Neural cell (in vitro differentiated cells): ENCODE results near the gene DAGLA. TPM values are rescaled to one million over a fixed set of nuclear protein-coding genes. Genes with fewer than 3 reads are reported as not detected.

Source experiments
- H2AFZ ChIP-seq: fragments of 200-600, 300-800 bp; sonication (generic), shearing (Covaris generic); 2 replicates; pipeline ENCODE4 v1.6.0; 2014; ENCODE audit warnings: low read depth, mild to moderate bottlenecking, antibody characterized with exemption, low read length, moderate library complexity
- H3F3A ChIP-seq: fragments of 200-600 bp; shearing (Covaris generic); 2 replicates; pipeline ENCODE4 v1.6.1; 2016; ENCODE audit warnings: mild to moderate bottlenecking, moderate library complexity, mixed read lengths, antibody characterized with exemption, low read length; ENCODE audit not compliant: insufficient read depth, poor library complexity, severe bottlenecking
- H3K27ac ChIP-seq: fragments of 200-600, 300-800 bp; sonication (generic), shearing (Covaris generic); 2 replicates; pipeline ENCODE4 v1.5.1; 2014; ENCODE audit warnings: mild to moderate bottlenecking, low read length, moderate library complexity
- H3K27me3 ChIP-seq: fragments of 300-800, 200-600 bp; sonication (generic), shearing (Covaris generic); 2 replicates; pipeline ENCODE4 v1.6.0; 2014; ENCODE audit warnings: mild to moderate bottlenecking, low read depth, low read length, moderate library complexity; ENCODE audit not compliant: insufficient read depth
- H3K36me3 ChIP-seq: fragments of 300-800, 200-600 bp; sonication (generic), shearing (Covaris generic); 2 replicates; pipeline ENCODE4 v1.5.1; 2014; ENCODE audit warnings: mild to moderate bottlenecking, antibody characterized with exemption, low read length, moderate library complexity; ENCODE audit not compliant: insufficient read depth
- H3K4me2 ChIP-seq: fragments of 300-800, 200-600 bp; sonication (generic), shearing (Covaris generic); 2 replicates; pipeline ENCODE4 v1.6.0; 2014; ENCODE audit warnings: mild to moderate bottlenecking, low read length
- H3K4me3 ChIP-seq: fragments of 300-800, 200-600 bp; sonication (generic), shearing (Covaris generic); 2 replicates; pipeline ENCODE4 v1.5.1; 2014; ENCODE audit warnings: mild to moderate bottlenecking, low read length, moderate library complexity
- H3K79me2 ChIP-seq: fragments of 200-600 bp; shearing (Covaris generic); replicated peaks from 2 replicates; pipeline ENCODE4 v1.6.0; 2014; ENCODE audit warnings: mild to moderate bottlenecking, low read length, moderate library complexity; ENCODE audit not compliant: insufficient read depth
- H3K9ac ChIP-seq: fragments of 300-800, 200-600 bp; sonication (generic), shearing (Covaris generic); 2 replicates; pipeline ENCODE4 v1.6.1; 2016; ENCODE audit warnings: mild to moderate bottlenecking, low read length, mixed read lengths
- H3K9me2 ChIP-seq: fragments of 200-600 bp; shearing (Covaris generic); 2 replicates; pipeline ENCODE4 v1.6.1; 2016; ENCODE audit warnings: mild to moderate bottlenecking, low read length, mixed read lengths; ENCODE audit not compliant: insufficient read depth
- H3K9me3 ChIP-seq: fragments of 200-600, 300-800 bp; sonication (generic), shearing (Covaris generic); 2 replicates; pipeline ENCODE4 v1.6.1; 2016; ENCODE audit warnings: mild to moderate bottlenecking, mixed run types, low read length, moderate library complexity, mixed read lengths
- H4K20me1 ChIP-seq: fragments of 200-600 bp; shearing (Covaris generic); 2 replicates; pipeline ENCODE4 v1.6.1; 2016; ENCODE audit warnings: mild to moderate bottlenecking, mixed run types; ENCODE audit not compliant: insufficient read depth
- CTCF ChIP-seq: fragments of 450-650 bp; IDR thresholded peaks from 2 replicates; pipeline ENCODE4 v1.5.1; 2014; ENCODE audit warnings: antibody characterized with exemption, mild to moderate bottlenecking, moderate library complexity; ENCODE audit not compliant: poor library complexity, severe bottlenecking
- EP300 ChIP-seq: fragments of 450-650 bp; conservative IDR thresholded peaks from 2 replicates; pipeline ENCODE4 v1.6.1; 2014; ENCODE audit warnings: antibody characterized with exemption, mild to moderate bottlenecking, moderate library complexity; ENCODE audit not compliant: poor library complexity, severe bottlenecking
- EZH2 ChIP-seq: fragments of 200-600, 300-800 bp; shearing (Covaris generic), sonication (generic); IDR thresholded peaks from 2 replicates; pipeline ENCODE4 v1.6.1; 2014; ENCODE audit warnings: antibody characterized with exemption, low read length, borderline replicate concordance, mild to moderate bottlenecking; ENCODE audit not compliant: insufficient read depth, poor library complexity, severe bottlenecking
- MXI1 ChIP-seq: fragments of 450-650 bp; conservative IDR thresholded peaks from 2 replicates; pipeline ENCODE4 v1.6.1; 2014; ENCODE audit warnings: antibody characterized with exemption, mild to moderate bottlenecking; ENCODE audit not compliant: poor library complexity, severe bottlenecking
- POLR2AphosphoS5 ChIP-seq: IDR thresholded peaks from 2 replicates; pipeline ENCODE4 v1.6.1; 2012
- RAD21 ChIP-seq: fragments of 450-650 bp; conservative IDR thresholded peaks from 2 replicates; pipeline ENCODE4 v1.6.1; 2014; ENCODE audit warnings: antibody characterized with exemption, mild to moderate bottlenecking, moderate library complexity
- SMC3 ChIP-seq: fragments of 450-650 bp; conservative IDR thresholded peaks from 2 replicates; pipeline ENCODE4 v1.6.1; 2014; ENCODE audit warnings: antibody characterized with exemption, mild to moderate bottlenecking, moderate library complexity; ENCODE audit not compliant: poor library complexity
- TAF1 ChIP-seq: IDR thresholded peaks from 2 replicates; pipeline ENCODE4 v1.6.1; 2012; ENCODE audit warnings: low read depth
- polyA plus RNA-seq: library from polyadenylated mRNA; depleted of rRNA; stranded (reverse); fragments of >200 nt; gene quantifications from 2 replicates; pipeline ENCODE4 v1.2.3, GENCODE V29; 2014
- TF ChIP-seq, protein P1 (sequence below): IDR thresholded peaks from 2 replicates; pipeline ENCODE4 v1.6.1; 2012; ENCODE audit warnings: borderline replicate concordance

Gene DAGLA
- polyA plus RNA-seq, 1 donor from 2014 or later = 4.5 TPM

DNA sequence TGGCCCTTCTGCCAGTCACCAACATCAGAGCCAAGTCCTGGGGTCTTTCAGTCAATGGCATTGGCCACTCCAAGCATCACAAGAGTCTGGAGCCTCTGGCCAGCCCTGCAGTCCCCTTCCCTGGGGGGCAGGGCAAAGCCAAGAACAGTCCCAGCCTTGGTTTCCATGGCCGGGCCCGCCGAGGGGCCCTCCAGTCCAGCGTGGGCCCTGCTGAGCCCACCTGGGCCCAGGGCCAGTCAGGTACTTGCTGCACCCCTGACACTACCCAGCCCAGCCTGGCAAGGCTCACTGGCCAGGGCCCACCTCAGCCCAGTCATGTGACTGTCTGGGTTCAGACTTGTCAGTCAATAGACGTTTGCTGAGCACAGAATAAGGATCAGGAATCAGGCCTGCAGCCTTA, 101.4 kb downstream of the DAGLA start:
- no peaks in the 10 kb centered on the region for H4K20me1 ChIP-seq
- no peak overlapping the region for H3K4me2 ChIP-seq
- no peak overlapping the region for H3K4me3 ChIP-seq
- no peak overlapping the region for H2AFZ ChIP-seq
- no peaks in the 10 kb centered on the region for H3K36me3 ChIP-seq
- H3K79me2 ChIP-seq = no peaks in the 10 kb centered on the region
- H3K27me3 ChIP-seq = no peaks in the 10 kb centered on the region
- no peak overlapping the region for H3K27ac ChIP-seq
- no peaks in the 10 kb centered on the region for H3F3A ChIP-seq
- H3K9ac ChIP-seq = no peak overlapping the region
- no peaks in the 10 kb centered on the region for H3K9me3 ChIP-seq
- H3K9me2 ChIP-seq = no peaks in the 10 kb centered on the region
- TF ChIP-seq EZH2 (no peak), EP300 (no peak), SMC3 (no peak), CTCF (no peak), RAD21 (no peak), POLR2AphosphoS5 (no peak), TAF1 (no peak), MXI1 (no peak)
- TF ChIP-seq, protein P1, sequence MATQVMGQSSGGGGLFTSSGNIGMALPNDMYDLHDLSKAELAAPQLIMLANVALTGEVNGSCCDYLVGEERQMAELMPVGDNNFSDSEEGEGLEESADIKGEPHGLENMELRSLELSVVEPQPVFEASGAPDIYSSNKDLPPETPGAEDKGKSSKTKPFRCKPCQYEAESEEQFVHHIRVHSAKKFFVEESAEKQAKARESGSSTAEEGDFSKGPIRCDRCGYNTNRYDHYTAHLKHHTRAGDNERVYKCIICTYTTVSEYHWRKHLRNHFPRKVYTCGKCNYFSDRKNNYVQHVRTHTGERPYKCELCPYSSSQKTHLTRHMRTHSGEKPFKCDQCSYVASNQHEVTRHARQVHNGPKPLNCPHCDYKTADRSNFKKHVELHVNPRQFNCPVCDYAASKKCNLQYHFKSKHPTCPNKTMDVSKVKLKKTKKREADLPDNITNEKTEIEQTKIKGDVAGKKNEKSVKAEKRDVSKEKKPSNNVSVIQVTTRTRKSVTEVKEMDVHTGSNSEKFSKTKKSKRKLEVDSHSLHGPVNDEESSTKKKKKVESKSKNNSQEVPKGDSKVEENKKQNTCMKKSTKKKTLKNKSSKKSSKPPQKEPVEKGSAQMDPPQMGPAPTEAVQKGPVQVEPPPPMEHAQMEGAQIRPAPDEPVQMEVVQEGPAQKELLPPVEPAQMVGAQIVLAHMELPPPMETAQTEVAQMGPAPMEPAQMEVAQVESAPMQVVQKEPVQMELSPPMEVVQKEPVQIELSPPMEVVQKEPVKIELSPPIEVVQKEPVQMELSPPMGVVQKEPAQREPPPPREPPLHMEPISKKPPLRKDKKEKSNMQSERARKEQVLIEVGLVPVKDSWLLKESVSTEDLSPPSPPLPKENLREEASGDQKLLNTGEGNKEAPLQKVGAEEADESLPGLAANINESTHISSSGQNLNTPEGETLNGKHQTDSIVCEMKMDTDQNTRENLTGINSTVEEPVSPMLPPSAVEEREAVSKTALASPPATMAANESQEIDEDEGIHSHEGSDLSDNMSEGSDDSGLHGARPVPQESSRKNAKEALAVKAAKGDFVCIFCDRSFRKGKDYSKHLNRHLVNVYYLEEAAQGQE = no peak

DNA sequence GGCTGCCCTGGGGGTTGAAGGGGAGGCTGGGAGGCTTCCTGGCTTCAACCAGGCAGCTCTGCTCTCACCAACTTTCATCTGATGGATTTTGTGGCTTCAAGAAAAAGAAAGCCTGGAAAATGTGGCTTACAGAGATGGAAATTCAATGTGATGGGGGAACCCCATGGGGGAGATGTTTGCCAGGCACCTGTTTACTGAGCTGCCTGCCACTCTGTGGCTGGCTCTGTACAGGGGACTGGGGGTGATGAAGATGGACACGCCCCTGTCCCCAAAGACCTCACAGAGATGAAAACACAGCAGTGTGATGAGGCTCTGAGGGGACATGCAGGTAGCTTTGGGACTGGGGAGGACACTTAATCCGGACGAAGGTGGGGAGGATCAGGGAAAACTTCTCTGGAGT, 102.1 kb downstream of the DAGLA start:
- no peak overlapping the region for H2AFZ ChIP-seq
- H3K27ac ChIP-seq = no peak overlapping the region
- TF ChIP-seq POLR2AphosphoS5 = no peak
- TF ChIP-seq CTCF = no peak
- TF ChIP-seq, protein P1 = no peak
- no peak for TF ChIP-seq SMC3
- no peak for TF ChIP-seq EP300
- no peak for TF ChIP-seq EZH2
- TF ChIP-seq RAD21 = no peak
- TF ChIP-seq MXI1 = no peak
- no peak for TF ChIP-seq TAF1
- H4K20me1 ChIP-seq = no peaks in the 10 kb centered on the region
- no peak overlapping the region for H3K9ac ChIP-seq
- H3K4me3 ChIP-seq = no peak overlapping the region
- H3F3A ChIP-seq = no peaks in the 10 kb centered on the region
- no peaks in the 10 kb centered on the region for H3K27me3 ChIP-seq
- H3K36me3 ChIP-seq = no peaks in the 10 kb centered on the region
- H3K79me2 ChIP-seq = no peaks in the 10 kb centered on the region
- H3K4me2 ChIP-seq = no peak overlapping the region
- no peaks in the 10 kb centered on the region for H3K9me3 ChIP-seq
- H3K9me2 ChIP-seq = no peaks in the 10 kb centered on the region
